GM12874 (cell line): ENCODE measurements around the gene MAN1A2.

Experiments used
- CTCF ChIP-seq: IDR thresholded peaks from 2 replicates; pipeline ENCODE4 v1.5.1; 2011; ENCODE audit warnings: low read depth, mild to moderate bottlenecking, control low read depth, low read length, moderate library complexity; ENCODE audit not compliant: insufficient read depth

MAN1A2 gene

GRCh38 chr1:117387060-117387633 lies 19.9 kb downstream of the MAN1A2 start:
- TF ChIP-seq CTCF = no peak

- TF ChIP-seq CTCF = no peak
These were observed 21.1 kb downstream of the MAN1A2 start for GRCh38 chr1:117388328-117388727.

GRCh38 chr1:117389284-117389683 lies 22.0 kb downstream of the MAN1A2 start:
- no peak for TF ChIP-seq CTCF

GRCh38 chr1:117389779-117390178 lies 22.5 kb downstream of the MAN1A2 start:
- no peak for TF ChIP-seq CTCF

- no peak for TF ChIP-seq CTCF
These were observed 25.5 kb downstream of the MAN1A2 start for GRCh38 chr1:117392771-117393170.

GRCh38 chr1:117396074-117396473 lies 28.8 kb downstream of the MAN1A2 start:
- TF ChIP-seq CTCF = no peak

- TF ChIP-seq CTCF = no peak
These were observed 29.4 kb downstream of the MAN1A2 start for GRCh38 chr1:117396636-117397035.

GRCh38 chr1:117398957-117399356 lies 31.7 kb downstream of the MAN1A2 start:
- no peak for TF ChIP-seq CTCF
